NCI-H526 treated with DMSO at 0.1 percent for 48 hours (cell line): ENCODE results near the gene RNU2-63P.
"Not testable (repeated sequence)": the region's sequence is repeated elsewhere in the genome, so short reads cannot be mapped to it uniquely, and the experiment has no call there.

Experiments
- DNase-seq: peaks from one replicate; lab custom pipeline; 2025; lab: John Stamatoyannopoulos, UW

The RNU2-63P gene

GRCh38 chr2:87981182-87981581, 35.2 kb downstream of the RNU2-63P start:
- DNase-seq, result not testable (repeated sequence)

GRCh38 chr2:87972385-87972784, 44.0 kb downstream of the RNU2-63P start:
- not testable (repeated sequence) for DNase-seq
